ENCODE data around the gene KIF18B.

Gene KIF18B

GRCh38 chr17:44982113-44982702 is 34.6 kb upstream of the KIF18B start:
- TF ChIP-seq POLR2AphosphoS5 (IDR thresholded peaks at IDR 0.05; ENCODE audit: low read depth, low read length) (no peak), FOXP2 (optimal IDR thresholded peaks at IDR 0.05; ENCODE audit: borderline replicate concordance, extremely low read depth, extremely low read length, insufficient read depth) (no peak), TAF1 (IDR thresholded peaks at IDR 0.05; ENCODE audit: borderline replicate concordance, insufficient read depth, low read length) (no peak), SIN3A (IDR thresholded peaks at IDR 0.05; ENCODE audit: borderline replicate concordance, insufficient read depth, low read length) (no peak), REST (IDR thresholded peaks at IDR 0.05; ENCODE audit: insufficient read depth in 1 of 2, low read depth in 2 of 2, low read length in 2 of 2) (no peak)

- TF ChIP-seq FOXP2 (optimal IDR thresholded peaks at IDR 0.05; ENCODE audit: borderline replicate concordance, extremely low read depth, extremely low read length, insufficient read depth): peak; percentile 29
- TF ChIP-seq REST (IDR thresholded peaks at IDR 0.05; ENCODE audit: insufficient read depth in 1 of 2, low read depth in 2 of 2, low read length in 2 of 2): no peak
- no peak for TF ChIP-seq SIN3A (IDR thresholded peaks at IDR 0.05; ENCODE audit: borderline replicate concordance, insufficient read depth, low read length)
- TF ChIP-seq TAF1 (IDR thresholded peaks at IDR 0.05; ENCODE audit: borderline replicate concordance, insufficient read depth, low read length): no peak
Observed at GRCh38 chr17:44981221-44981968, 33.8 kb upstream of the KIF18B start.

GRCh38 chr17:44979426-44979995 is 31.9 kb upstream of the KIF18B start:
- no peak for TF ChIP-seq FOXP2 (optimal IDR thresholded peaks at IDR 0.05; ENCODE audit: borderline replicate concordance, extremely low read depth, extremely low read length, insufficient read depth)
- TF ChIP-seq TAF1 (IDR thresholded peaks at IDR 0.05; ENCODE audit: borderline replicate concordance, insufficient read depth, low read length): no peak
- TF ChIP-seq SIN3A (IDR thresholded peaks at IDR 0.05; ENCODE audit: borderline replicate concordance, insufficient read depth, low read length): no peak
- TF ChIP-seq POLR2AphosphoS5 (IDR thresholded peaks at IDR 0.05; ENCODE audit: low read depth, low read length): no peak

GRCh38 chr17:44978807-44979206 is 31.2 kb upstream of the KIF18B start:
- no peak for TF ChIP-seq REST (IDR thresholded peaks at IDR 0.05; ENCODE audit: insufficient read depth in 1 of 2, low read depth in 2 of 2, low read length in 2 of 2)
- TF ChIP-seq FOXP2 (optimal IDR thresholded peaks at IDR 0.05; ENCODE audit: borderline replicate concordance, extremely low read depth, extremely low read length, insufficient read depth): no peak
- TF ChIP-seq SIN3A (IDR thresholded peaks at IDR 0.05; ENCODE audit: borderline replicate concordance, insufficient read depth, low read length): no peak
- TF ChIP-seq TAF1 (IDR thresholded peaks at IDR 0.05; ENCODE audit: borderline replicate concordance, insufficient read depth, low read length): no peak
- TF ChIP-seq POLR2AphosphoS5 (IDR thresholded peaks at IDR 0.05; ENCODE audit: low read depth, low read length): no peak

- TF ChIP-seq POLR2AphosphoS5 (IDR thresholded peaks at IDR 0.05; ENCODE audit: low read depth, low read length) (no peak), FOXP2 (optimal IDR thresholded peaks at IDR 0.05; ENCODE audit: borderline replicate concordance, extremely low read depth, extremely low read length, insufficient read depth) (no peak), REST (IDR thresholded peaks at IDR 0.05; ENCODE audit: insufficient read depth in 1 of 2, low read depth in 2 of 2, low read length in 2 of 2) (no peak), SIN3A (IDR thresholded peaks at IDR 0.05; ENCODE audit: borderline replicate concordance, insufficient read depth, low read length) (no peak), TAF1 (IDR thresholded peaks at IDR 0.05; ENCODE audit: borderline replicate concordance, insufficient read depth, low read length) (no peak)
Observed at GRCh38 chr17:44977814-44978550, 30.4 kb upstream of the KIF18B start.

Measured in PFSK-1 (cell line).